ENCODE measurements around the gene TNKS1BP1. TPM values are rescaled to one million over a fixed set of nuclear protein-coding genes. Genes with fewer than 3 reads are reported as not detected.

Gene TNKS1BP1
- total and polyA plus RNA-seq, 7 donors: 26.4 to 133 (median 43.8) TPM

GRCh38 chr11:57368845-57369232, 44.1 kb upstream of the TNKS1BP1 start:
- no peak for DNase-seq

GRCh38 chr11:57368106-57368844, 43.5 kb upstream of the TNKS1BP1 start:
- H3K4me1 ChIP-seq: no peaks in the 10 kb centered on the region
- TF ChIP-seq POLR2AphosphoS5 (IDR thresholded peaks at IDR 0.05): no peak
- TF ChIP-seq EP300 (IDR thresholded peaks at IDR 0.05): no peak
- TF ChIP-seq CTCF (IDR thresholded peaks at IDR 0.05): no peak
- no peak for TF ChIP-seq POLR2A (IDR thresholded peaks at IDR 0.05)
- no peaks in the 10 kb centered on the region for H3K9me3 ChIP-seq
- no peak overlapping the region for H3K4me3 ChIP-seq
- peaks cover 0 to 5% (median 0%) of the 10 kb centered on the region in 3 donors for H3K27me3 ChIP-seq
- intact Hi-C loops (cut with DNase I): no loop called here
- H3K36me3 ChIP-seq: no peaks in the 10 kb centered on the region
- no peak overlapping the region for H3K27ac ChIP-seq
- 54 to 71% methylated on average over 19 of the region's 19 CpGs for WGBS, 2 donors
- no peak for DNase-seq

More at GRCh38 chr11:57368845-57369232, 44.1 kb upstream of the TNKS1BP1 start:
- 73 to 78% methylated on average over 5 of the region's 5 CpGs for WGBS, 2 donors
- intact Hi-C loops (cut with DNase I): no loop called here
- peaks cover 0 to 5% (median 0%) of the 10 kb centered on the region in 3 donors for H3K27me3 ChIP-seq
- H3K27ac ChIP-seq: no peak overlapping the region
- no peaks in the 10 kb centered on the region for H3K4me1 ChIP-seq
- H3K4me3 ChIP-seq: no peak overlapping the region
- TF ChIP-seq EP300 (IDR thresholded peaks at IDR 0.05) (no peak), POLR2AphosphoS5 (IDR thresholded peaks at IDR 0.05) (no peak), CTCF (IDR thresholded peaks at IDR 0.05) (no peak), POLR2A (IDR thresholded peaks at IDR 0.05) (no peak)
- no peaks in the 10 kb centered on the region for H3K9me3 ChIP-seq
- H3K36me3 ChIP-seq: no peaks in the 10 kb centered on the region

- Histone ChIP-seq H3K27me3 (peaks cover 0 to 5% (median 0%) of the 10 kb centered on the region in 3 donors), H3K9me3 (no peaks in the 10 kb centered on the region), H3K36me3 (no peaks in the 10 kb centered on the region), H3K4me1 (no peaks in the 10 kb centered on the region), H3K27ac (no peak overlapping the region), H3K4me3 (no peak overlapping the region)
- intact Hi-C loops (cut with DNase I): no loop called here
- TF ChIP-seq POLR2AphosphoS5 (IDR thresholded peaks at IDR 0.05) (no peak), EP300 (IDR thresholded peaks at IDR 0.05) (no peak), POLR2A (IDR thresholded peaks at IDR 0.05) (no peak), CTCF (IDR thresholded peaks at IDR 0.05) (no peak)
- DNase-seq: no peak
- WGBS, 2 donors: 79 to 85% methylated on average over 9 of the region's 9 CpGs
Observed at GRCh38 chr11:57364851-57365660, 40.3 kb upstream of the TNKS1BP1 start.

- no peak for DNase-seq
- WGBS, 2 donors: 58 to 76% methylated on average over 7 of the region's 7 CpGs
- no peak for TF ChIP-seq EP300 (IDR thresholded peaks at IDR 0.05)
- no peak for TF ChIP-seq POLR2AphosphoS5 (IDR thresholded peaks at IDR 0.05)
- TF ChIP-seq POLR2A (IDR thresholded peaks at IDR 0.05): no peak
- TF ChIP-seq CTCF (IDR thresholded peaks at IDR 0.05): no peak
Observed at GRCh38 chr11:57363131-57364080, 38.7 kb upstream of the TNKS1BP1 start.

More at GRCh38 chr11:57363131-57364080, 38.7 kb upstream of the TNKS1BP1 start:
- intact Hi-C loops (cut with DNase I): no loop called here
- no peaks in the 10 kb centered on the region for H3K4me1 ChIP-seq
- no peaks in the 10 kb centered on the region for H3K36me3 ChIP-seq
- peaks cover 0 to 5% (median 0%) of the 10 kb centered on the region in 3 donors for H3K27me3 ChIP-seq
- H3K4me3 ChIP-seq: no peak overlapping the region
- no peaks in the 10 kb centered on the region for H3K9me3 ChIP-seq
- H3K27ac ChIP-seq: no peak overlapping the region
